Measurements from ENCODE around the gene AMER1. TPM values are rescaled to one million over a fixed set of nuclear protein-coding genes. Genes with fewer than 3 reads are reported as not detected.

Gene AMER1
- total RNA-seq (2011; cell fraction: chromatin; rRNA removed; ENCODE audit: low replicate concordance), result 5.1 and 6.5 TPM in 2 replicates
- total RNA-seq (2011; cell fraction: nucleolus; rRNA removed), result 3.9 and 4.3 TPM in 2 replicates
- 5.2 and 5.6 TPM in 2 replicates for total RNA-seq (2011; cell fraction: nucleoplasm; rRNA removed)
- total RNA-seq (2014; rRNA removed), result 3.0 and 4.2 TPM in 2 replicates
- 3.5 TPM in 2 replicates for total RNA-seq (2014; rRNA removed; fragmentation: Illumina TruSeq; extraction: Trizol)
- total RNA-seq (2015; rRNA removed; fragmentation: Illumina TruSeq; extraction: Trizol), result 4.3 and 4.6 TPM in 2 replicates
- total RNA-seq (2021), result 4.6 and 5.0 TPM in 2 replicates
- polyA plus RNA-seq (2011; rRNA removed), result 1.6 and 2.3 TPM in 2 replicates
- 1.4 and 1.8 TPM in 2 replicates for polyA plus RNA-seq (2011; cell fraction: cytosol; rRNA removed)
- 1.4 and 2.2 TPM in 2 replicates for polyA plus RNA-seq (2011; cell fraction: nucleus; rRNA removed)
- 0.96 and 2.5 TPM in 2 replicates for polyA plus RNA-seq (2012)
- polyA plus RNA-seq (2014; fragmentation: Illumina TruSeq; extraction: Trizol), result 3.8 and 4.6 TPM in 2 replicates
- under 1 TPM; 0.29 to 0.46 TPM for polyA plus RNA-seq (2014; fragmentation: Nextera tagmentation; extraction: Ambion mirVana)
- polyA plus RNA-seq (2014; rRNA removed), result 2.3 and 3.5 TPM in 2 replicates
- polyA minus RNA-seq (2011; rRNA and poly(A)+ RNA removed), result 3.3 and 4.9 TPM in 2 replicates
- 2.2 and 2.9 TPM in 2 replicates for polyA minus RNA-seq (2011; cell fraction: cytosol; rRNA and poly(A)+ RNA removed)
- 1.9 and 2.3 TPM in 2 replicates for polyA minus RNA-seq (2011; cell fraction: nucleus; rRNA and poly(A)+ RNA removed)
- percentile 61 among the genes with signal in this experiment for Bru-seq, nascent RNA
- BruChase-seq, experiment 1, labeled RNA remaining after a 2-hour chase, result percentile 55 among the genes with signal in this experiment
- BruChase-seq, experiment 2, labeled RNA remaining after a 6-hour chase, result percentile 61 among the genes with signal in this experiment
- long read RNA-seq, experiment 1, partial matches to known transcripts, result 0 of 4 reads
- long read RNA-seq, experiment 1, other reads (novel, unspliced or antisense), result 4 of 4 reads
- long read RNA-seq, experiment 2, partial matches to known transcripts, result 0 of 7 reads
- long read RNA-seq, experiment 2, other reads (novel, unspliced or antisense), result 7 of 7 reads
- long read RNA-seq, experiment 3, full-length matches to known transcripts, result 1 of 1 reads
- long read RNA-seq, experiment 3, partial matches to known transcripts, result 0 of 1 reads
- long read RNA-seq, experiment 3, other reads (novel, unspliced or antisense), result 0 of 1 reads

DNA sequence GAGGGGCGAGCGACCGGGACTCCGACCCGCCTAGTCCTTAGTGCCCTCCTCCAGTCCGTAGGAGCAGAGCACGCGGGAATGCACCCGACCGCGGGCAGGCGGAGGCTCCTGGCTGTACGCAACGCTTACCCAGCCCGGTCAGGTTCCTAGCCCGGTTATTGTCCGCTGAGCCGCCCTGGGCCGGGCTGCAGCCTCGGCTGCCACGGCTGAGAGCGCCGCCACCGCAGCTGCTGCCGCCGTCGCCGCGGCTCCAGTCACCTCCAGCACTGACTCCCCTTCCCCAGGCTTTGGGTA is at the start of gene AMER1:
Gene AMER1, minus strand, starts transcription at position 268 of the 294 bp plus-strand sequence. CDS start 12,422 bp downstream, outside the sequence.
- 6% methylated on average over 13 of the region's 29 CpGs for WGBS (ENCODE audit: insufficient coverage, low coverage, missing lambda C conversion rate)
- no peak for FAIRE-seq

More for the DNA sequence above, at the start of gene AMER1:
- Histone ChIP-seq H3K9me3 (replicated peaks; ENCODE audit: control insufficient read depth, insufficient read depth, low read depth, low read length) (no peaks in the 10 kb centered on the region), H3K79me2 (ENCODE audit: control insufficient read depth, insufficient read depth, low read length) (peaks cover 6% of the 10 kb centered on the region; the same call in 2 of the 3 replicates), H4K20me1 (replicated peaks; ENCODE audit: control insufficient read depth, insufficient read depth, low read length) (no peaks in the 10 kb centered on the region), H3K4me2 (ENCODE audit: insufficient read depth, low read length) (peak within 1 kb of the TSS; percentile 69), H3K4me3 (peak within 1 kb of the TSS; percentile 59), H3K27me3 (ENCODE audit: control insufficient read depth in 2 of 2, insufficient read depth in 2 of 2, low read length in 2 of 2) (no peaks in the 10 kb centered on the region), H3K4me1 (replicated peaks in 1 of 2; ENCODE audit: control insufficient read depth in 2 of 2, insufficient read depth in 2 of 2, low read length in 2 of 2) (peaks cover 3 to 24% of the 10 kb centered on the region in 2 experiments; a peak in 4 of 5 replicates), H3K9me1 (ENCODE audit: control insufficient read depth, insufficient read depth, low read length) (no peaks in the 10 kb centered on the region), H3K9ac (ENCODE audit: insufficient read depth in 1 of 2, low read depth in 2 of 2, low read length in 2 of 2) (peak within 1 kb of the TSS; percentile 60 to 90), H2AFZ (ENCODE audit: low read depth, low read length) (peak within 1 kb of the TSS; percentile 71), H3K27ac (ENCODE audit: extremely low read depth, low read depth, low read length) (peak within 1 kb of the TSS; percentile 55), H3K36me3 (ENCODE audit: control insufficient read depth, insufficient read depth, low read length) (no peaks in the 10 kb centered on the region)
- ChIA-PET POLR2A (no interaction called here), CTCF (ENCODE audit: low intra/inter-chr PET ratio) (no interaction called here)
- ATAC-seq (peak; percentile 75), DNase-seq (ENCODE audit: extremely low read depth in 1 of 4, low spot score in 3 of 4) (no peak)
- in situ Hi-C loops (cut with MboI) (no loop called here), intact Hi-C loops (cut with micrococcal nuclease) (loop anchor here (5.0 kb wide), 1 partner anchor 48 kb away; no protein-coding TSS in a partner anchor)
- no TSS peak for BruUV-seq (replicated peaks)
- peak; percentile 40; the same call in 1 of the 2 replicates for TF ChIP-seq ZNF740 (CRISPR knock-in tag; IDR thresholded peaks at IDR 0.05)
- no peak for TF ChIP-seq ZNF740 (tag; IDR thresholded peaks at IDR 0.05)
- no peak for TF ChIP-seq RBBP5 (IDR thresholded peaks at IDR 0.05; ENCODE audit: borderline replicate concordance, insufficient read depth, low read length, poor library complexity, severe bottlenecking)
- peak; percentile 22; the same call in 1 of the 2 replicates for TF ChIP-seq ZBTB7A (IDR thresholded peaks at IDR 0.05; ENCODE audit: borderline replicate concordance, control insufficient read depth, low read depth, low read length)
- TF ChIP-seq, protein P1, sequence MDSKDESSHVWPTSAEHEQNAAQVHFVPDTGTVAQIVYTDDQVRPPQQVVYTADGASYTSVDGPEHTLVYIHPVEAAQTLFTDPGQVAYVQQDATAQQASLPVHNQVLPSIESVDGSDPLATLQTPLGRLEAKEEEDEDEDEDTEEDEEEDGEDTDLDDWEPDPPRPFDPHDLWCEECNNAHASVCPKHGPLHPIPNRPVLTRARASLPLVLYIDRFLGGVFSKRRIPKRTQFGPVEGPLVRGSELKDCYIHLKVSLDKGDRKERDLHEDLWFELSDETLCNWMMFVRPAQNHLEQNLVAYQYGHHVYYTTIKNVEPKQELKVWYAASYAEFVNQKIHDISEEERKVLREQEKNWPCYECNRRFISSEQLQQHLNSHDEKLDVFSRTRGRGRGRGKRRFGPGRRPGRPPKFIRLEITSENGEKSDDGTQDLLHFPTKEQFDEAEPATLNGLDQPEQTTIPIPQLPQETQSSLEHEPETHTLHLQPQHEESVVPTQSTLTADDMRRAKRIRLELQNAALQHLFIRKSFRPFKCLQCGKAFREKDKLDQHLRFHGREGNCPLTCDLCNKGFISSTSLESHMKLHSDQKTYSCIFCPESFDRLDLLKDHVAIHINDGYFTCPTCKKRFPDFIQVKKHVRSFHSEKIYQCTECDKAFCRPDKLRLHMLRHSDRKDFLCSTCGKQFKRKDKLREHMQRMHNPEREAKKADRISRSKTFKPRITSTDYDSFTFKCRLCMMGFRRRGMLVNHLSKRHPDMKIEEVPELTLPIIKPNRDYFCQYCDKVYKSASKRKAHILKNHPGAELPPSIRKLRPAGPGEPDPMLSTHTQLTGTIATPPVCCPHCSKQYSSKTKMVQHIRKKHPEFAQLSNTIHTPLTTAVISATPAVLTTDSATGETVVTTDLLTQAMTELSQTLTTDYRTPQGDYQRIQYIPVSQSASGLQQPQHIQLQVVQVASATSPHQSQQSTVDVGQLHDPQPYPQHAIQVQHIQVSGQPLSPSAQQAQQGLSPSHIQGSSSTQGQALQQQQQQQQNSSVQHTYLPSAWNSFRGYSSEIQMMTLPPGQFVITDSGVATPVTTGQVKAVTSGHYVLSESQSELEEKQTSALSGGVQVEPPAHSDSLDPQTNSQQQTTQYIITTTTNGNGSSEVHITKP (IDR thresholded peaks at IDR 0.05; ENCODE audit: partially characterized antibody), result peak; percentile 46
- 0 out of 2 replicates have a peak, but pooled peaks have one; percentile 2 for TF ChIP-seq ZFX (CRISPR knock-in tag; IDR thresholded peaks at IDR 0.05)
- peak in 1 of 2 experiments; percentile 69; a peak in 1 of 4 replicates for TF ChIP-seq KDM1A (IDR thresholded peaks at IDR 0.05)
- peak; percentile 72; the same call in 1 of the 2 replicates for TF ChIP-seq ZNF444 (CRISPR knock-in tag; IDR thresholded peaks at IDR 0.05)
- peak; percentile 69 for TF ChIP-seq ZNF316 (IDR thresholded peaks at IDR 0.05)
- TF ChIP-seq CHCHD3 (CRISPR knock-in tag; IDR thresholded peaks at IDR 0.05), result no peak
- TF ChIP-seq MED1 (CRISPR knock-in tag; IDR thresholded peaks at IDR 0.05; ENCODE audit: borderline replicate concordance), result no peak
- TF ChIP-seq, protein P2, sequence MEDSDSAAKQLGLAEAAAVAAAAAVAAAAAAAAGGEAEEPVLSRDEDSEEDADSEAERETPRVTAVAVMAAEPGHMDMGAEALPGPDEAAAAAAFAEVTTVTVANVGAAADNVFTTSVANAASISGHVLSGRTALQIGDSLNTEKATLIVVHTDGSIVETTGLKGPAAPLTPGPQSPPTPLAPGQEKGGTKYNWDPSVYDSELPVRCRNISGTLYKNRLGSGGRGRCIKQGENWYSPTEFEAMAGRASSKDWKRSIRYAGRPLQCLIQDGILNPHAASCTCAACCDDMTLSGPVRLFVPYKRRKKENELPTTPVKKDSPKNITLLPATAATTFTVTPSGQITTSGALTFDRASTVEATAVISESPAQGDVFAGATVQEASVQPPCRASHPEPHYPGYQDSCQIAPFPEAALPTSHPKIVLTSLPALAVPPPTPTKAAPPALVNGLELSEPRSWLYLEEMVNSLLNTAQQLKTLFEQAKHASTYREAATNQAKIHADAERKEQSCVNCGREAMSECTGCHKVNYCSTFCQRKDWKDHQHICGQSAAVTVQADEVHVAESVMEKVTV (CRISPR knock-in tag; IDR thresholded peaks at IDR 0.05), result no peak

Data from K562 (cell line).